ENCODE data around the gene SIX5.

Gene SIX5

GRCh38 chr19:45768984-45769782, at the start of gene SIX5 (continued):
- TF ChIP-seq ZNF621 (tag by site-specific recombination; IDR thresholded peaks at IDR 0.05) (no peak), ZNF211 (tag by site-specific recombination; IDR thresholded peaks at IDR 0.05; ENCODE audit: low read depth) (no peak), ZBTB1 (tag by site-specific recombination; IDR thresholded peaks at IDR 0.05) (no peak), ZNF155 (tag by site-specific recombination; IDR thresholded peaks at IDR 0.05) (no peak), ZBTB48 (tag by site-specific recombination; IDR thresholded peaks at IDR 0.05) (peak; percentile 88), PRDM2 (tag by site-specific recombination; IDR thresholded peaks at IDR 0.05; ENCODE audit: borderline replicate concordance) (no peak), ZNF510 (tag by site-specific recombination; IDR thresholded peaks at IDR 0.05; ENCODE audit: insufficient replicate concordance) (no peak), OSR2 (tag by site-specific recombination; IDR thresholded peaks at IDR 0.05) (no peak), SP3 (tag by site-specific recombination; IDR thresholded peaks at IDR 0.05) (peak; percentile 96), KLF9 (tag by site-specific recombination; IDR thresholded peaks at IDR 0.05; ENCODE audit: low read depth) (peak; percentile 97), HOXA7 (CRISPR knock-in tag; IDR thresholded peaks at IDR 0.05; ENCODE audit: borderline replicate concordance) (no peak), ZNF48 (tag by site-specific recombination; IDR thresholded peaks at IDR 0.05) (no peak), TSHZ1 (tag by site-specific recombination; IDR thresholded peaks at IDR 0.05; ENCODE audit: borderline replicate concordance) (no peak), ZNF114 (tag by site-specific recombination; IDR thresholded peaks at IDR 0.05) (no peak), REPIN1 (tag by site-specific recombination; IDR thresholded peaks at IDR 0.05; ENCODE audit: low read depth) (no peak), SCRT2 (tag by site-specific recombination; IDR thresholded peaks at IDR 0.05) (no peak; the same call in 1 of the 2 replicates), ZNF423 (tag by site-specific recombination; IDR thresholded peaks at IDR 0.05) (0 out of 2 replicates have a peak, but pooled peaks have one; percentile 31), ZNF623 (tag by site-specific recombination; IDR thresholded peaks at IDR 0.05) (0 out of 2 replicates have a peak, but pooled peaks have one; percentile 15), ZNF18 (tag by site-specific recombination; IDR thresholded peaks at IDR 0.05) (no peak), ZNF777 (tag by site-specific recombination; IDR thresholded peaks at IDR 0.05; ENCODE audit: borderline replicate concordance) (peak; percentile 87), ZNF692 (tag by site-specific recombination; IDR thresholded peaks at IDR 0.05) (peak; percentile 80), ZFP69B (tag by site-specific recombination; IDR thresholded peaks at IDR 0.05) (peak; percentile 79), ZNF626 (tag by site-specific recombination; IDR thresholded peaks at IDR 0.05) (no peak), ZNF311 (tag by site-specific recombination; IDR thresholded peaks at IDR 0.05; ENCODE audit: borderline replicate concordance) (no peak), OVOL3 (tag by site-specific recombination; IDR thresholded peaks at IDR 0.05) (peak; percentile 77; the same call in 1 of the 2 replicates), ZNF174 (tag by site-specific recombination; IDR thresholded peaks at IDR 0.05) (no peak), TCF7L2 (IDR thresholded peaks at IDR 0.05; ENCODE audit: borderline replicate concordance, low read depth, low read length) (no peak), SP2 (tag by site-specific recombination; IDR thresholded peaks at IDR 0.05) (peak; percentile 97)
